LNCAP (cell line): ENCODE data around the gene C9orf85.

ENCODE experiments used
- CTCF ChIP-seq: fragments of 450-650 bp; IDR thresholded peaks from 2 replicates; pipeline ENCODE4 v1.5.1; 2017; ENCODE audit warnings: mild to moderate bottlenecking

The C9orf85 gene

DNA sequence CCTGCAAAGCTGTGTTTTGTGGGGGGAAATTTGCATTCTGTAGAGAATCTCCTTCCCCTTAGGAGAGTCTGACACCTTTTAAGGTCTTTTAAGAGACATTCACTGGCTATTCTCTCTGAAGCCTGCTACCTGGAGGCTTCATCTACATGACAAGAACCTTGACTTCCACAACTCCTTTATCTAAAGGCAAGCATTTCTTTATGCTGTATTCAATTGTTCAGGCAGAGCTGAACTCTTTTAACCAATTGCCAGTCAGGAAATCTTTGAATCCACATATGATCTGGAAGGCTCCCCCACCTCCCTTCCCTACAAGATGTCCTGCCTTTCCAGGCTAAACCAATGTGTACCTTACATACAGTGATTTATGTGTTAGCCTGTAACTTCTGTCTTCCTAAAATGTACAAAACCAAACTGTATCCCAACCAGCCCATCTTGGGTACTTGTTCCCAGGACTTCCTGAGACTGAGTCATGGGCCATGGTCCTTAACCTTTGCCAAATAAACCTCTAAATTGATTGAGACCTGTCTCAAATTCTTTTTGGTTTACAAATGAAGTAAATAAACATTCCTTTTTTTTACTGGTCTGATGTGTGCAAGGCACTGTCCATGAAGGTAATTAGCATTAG, 9.9 kb downstream of the C9orf85 start:
- no peak for TF ChIP-seq CTCF

DNA sequence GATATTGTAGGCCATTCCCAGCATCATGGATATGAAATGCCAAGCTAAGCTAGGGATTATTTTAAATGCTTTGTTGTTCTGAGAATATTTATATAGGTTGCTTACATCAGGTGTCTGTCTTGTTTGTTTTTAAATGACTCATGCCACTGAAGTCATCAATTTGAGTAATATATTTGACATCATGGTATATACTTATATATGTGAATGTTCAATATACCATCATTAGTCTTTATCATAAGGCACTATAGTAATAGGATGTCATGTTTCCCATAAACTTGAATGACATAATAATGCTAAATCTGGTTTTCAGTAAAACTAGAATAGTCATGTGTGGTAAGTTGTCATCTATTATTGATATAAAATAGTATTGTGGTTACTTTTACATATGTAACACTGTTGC, 13.1 kb downstream of the C9orf85 start:
- TF ChIP-seq CTCF, result no peak

- TF ChIP-seq CTCF, result no peak
Observed at GRCh38 chr9:71925834-71926233, 14.4 kb downstream of the C9orf85 start.

GRCh38 chr9:71928376-71928775, 16.9 kb downstream of the C9orf85 start:
- no peak for TF ChIP-seq CTCF

DNA sequence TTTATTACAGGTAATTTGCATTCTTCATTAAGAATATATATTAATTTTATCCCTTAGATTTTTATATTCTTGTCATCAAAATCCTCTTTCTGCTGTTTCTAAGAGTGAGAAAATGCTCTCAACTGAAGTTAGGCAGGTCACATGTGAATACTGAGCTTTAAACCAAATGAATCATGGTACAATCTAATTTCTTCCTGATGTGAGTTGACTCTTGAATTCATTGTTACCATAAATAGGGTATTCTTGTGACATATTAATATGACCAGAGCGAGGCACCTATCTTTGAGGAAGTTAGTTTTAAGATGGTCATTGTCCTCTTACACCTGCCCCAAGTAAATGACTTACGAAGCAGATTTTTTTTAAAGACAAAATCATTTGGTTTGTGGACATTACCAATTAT, 17.4 kb downstream of the C9orf85 start:
- TF ChIP-seq CTCF, result no peak

DNA sequence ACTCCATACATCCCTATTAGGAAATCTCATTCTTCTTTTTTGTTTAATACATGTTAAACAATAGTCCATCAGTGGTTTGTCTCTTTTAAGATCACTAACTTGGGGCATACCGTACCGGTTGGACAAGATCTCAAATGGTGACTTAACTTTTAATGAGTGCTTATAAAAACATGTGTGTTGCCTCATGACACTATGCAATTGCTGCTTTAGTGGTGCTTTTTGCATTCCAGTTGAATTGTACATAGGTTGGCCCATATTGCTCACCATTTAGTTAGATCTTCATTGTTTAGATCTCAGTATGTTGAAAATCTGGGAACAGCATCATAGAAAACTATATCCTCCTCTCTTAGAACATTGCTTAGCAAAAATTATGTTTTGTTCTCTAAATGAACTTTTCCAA, 17.8 kb downstream of the C9orf85 start:
- no peak for TF ChIP-seq CTCF

- TF ChIP-seq CTCF, result no peak
Observed at GRCh38 chr9:71929791-71930440, 18.5 kb downstream of the C9orf85 start.
